Stimulated activated CD4-positive, alpha-beta T cell treated with anti-CD3 and anti-CD28 coated beads, Interleukin-2, amount 100 ng/mL, for 4 hours (primary cell): ENCODE measurements around the gene GLIS2.

Experiments
- DNase-seq: peaks from one replicate; pipeline ENCODE4 v3.0.0-alpha.2; 2020; ENCODE audit warnings: low read depth

GLIS2 gene

GRCh38 chr16:4371357-4372000 is 55.6 kb downstream of the GLIS2 start, which contains the start of gene VASN:
VASN (plus strand) TSS chr16:4371848; CDS start chr16:4380878, 9,030 bp downstream.
- DNase-seq = peak; percentile 68

- no peak for DNase-seq
Observed at GRCh38 chr16:4372001-4372577, 56.2 kb downstream of the GLIS2 start.

- no peak for DNase-seq
Observed at GRCh38 chr16:4372578-4373355, 56.9 kb downstream of the GLIS2 start.

GRCh38 chr16:4373356-4373908 is 57.6 kb downstream of the GLIS2 start:
- DNase-seq = no peak

GRCh38 chr16:4373909-4374742 is 58.3 kb downstream of the GLIS2 start:
- no peak for DNase-seq

GRCh38 chr16:4375717-4376116 is 59.9 kb downstream of the GLIS2 start:
- DNase-seq = no peak

- no peak for DNase-seq
Observed at GRCh38 chr16:4376126-4376892, 60.4 kb downstream of the GLIS2 start.

- DNase-seq = no peak
Observed at GRCh38 chr16:4376893-4377572, 61.2 kb downstream of the GLIS2 start.

- no peak for DNase-seq
Observed at GRCh38 chr16:4377573-4378154, 61.8 kb downstream of the GLIS2 start.

GRCh38 chr16:4378161-4378666 is 62.3 kb downstream of the GLIS2 start:
- DNase-seq = no peak

- no peak for DNase-seq
Observed at GRCh38 chr16:4378999-4379690, 63.3 kb downstream of the GLIS2 start.

GRCh38 chr16:4380119-4381063 is 64.5 kb downstream of the GLIS2 start:
- DNase-seq = no peak

GRCh38 chr16:4381072-4381934 is 65.4 kb downstream of the GLIS2 start:
- no peak for DNase-seq

GRCh38 chr16:4381935-4382794 is 66.3 kb downstream of the GLIS2 start:
- DNase-seq = no peak

- no peak for DNase-seq
Observed at GRCh38 chr16:4382795-4383357, 67.0 kb downstream of the GLIS2 start.
